ENCODE results near the gene DUSP14. TPM values are rescaled to one million over a fixed set of nuclear protein-coding genes. Genes with fewer than 3 reads are reported as not detected.
A peak's percentile ranks its signal among the peaks of the same experiment; 100 is the strongest.

Gene DUSP14
- total and polyA plus RNA-seq, 9 of the 15 experiments (the other 6 are each of a cell fraction or from before 2014, with no cell fraction given), result 20.2 to 74.0 (median 31.8) TPM

GRCh38 chr17:37523715-37524219 lies 34.1 kb downstream of the DUSP14 start:
- in situ Hi-C loops (cut with MboI), result no loop called here
- FAIRE-seq (no peak), ATAC-seq (no peak)

More at GRCh38 chr17:37523715-37524219, 34.1 kb downstream of the DUSP14 start:
- TF ChIP-seq ELK1 (CRISPR knock-in tag; IDR thresholded peaks at IDR 0.05) (no peak), THAP7 (CRISPR knock-in tag; IDR thresholded peaks at IDR 0.05) (no peak), ZNF354B (CRISPR knock-in tag; IDR thresholded peaks at IDR 0.05) (no peak), POLR3G (IDR thresholded peaks at IDR 0.05; ENCODE audit: extremely low read depth, insufficient read length, insufficient replicate concordance) (no peak), RNF219 (CRISPR knock-in tag; IDR thresholded peaks at IDR 0.05) (no peak), NCOA6 (IDR thresholded peaks at IDR 0.05) (no peak), PYGO2 (tag; IDR thresholded peaks at IDR 0.05) (no peak)
- DNase-seq (ENCODE audit: extremely low read depth in 1 of 4, low spot score in 3 of 4), result no peak
- H2AFZ ChIP-seq (ENCODE audit: low read depth, low read length), result no peak overlapping the region
- 86% methylated on average over 7 of the region's 8 CpGs for WGBS (ENCODE audit: insufficient coverage, low coverage, missing lambda C conversion rate)
- BruUV-seq (replicated peaks), result no TSS peak
- intact Hi-C loops (cut with micrococcal nuclease), result no loop called here
- H3K4me3 ChIP-seq, result no peak overlapping the region
- peaks cover 0 to 14% of the 10 kb centered on the region in 2 experiments; a peak in 4 of 5 replicates for H3K4me1 ChIP-seq (replicated peaks in 1 of 2; ENCODE audit: control insufficient read depth in 2 of 2, insufficient read depth in 2 of 2, low read length in 2 of 2)
- H3K9ac ChIP-seq (ENCODE audit: insufficient read depth in 1 of 2, low read depth in 2 of 2, low read length in 2 of 2), result peak overlapping the region in 1 of 2 experiments; percentile 50; a peak in 1 of 4 replicates
- no peaks in the 10 kb centered on the region for H4K20me1 ChIP-seq (replicated peaks; ENCODE audit: control insufficient read depth, insufficient read depth, low read length)
- no peak overlapping the region for H3K27ac ChIP-seq (ENCODE audit: extremely low read depth, low read depth, low read length)
- H3K79me2 ChIP-seq (ENCODE audit: control insufficient read depth, insufficient read depth, low read length), result no peaks in the 10 kb centered on the region
- no peaks in the 10 kb centered on the region for H3K9me1 ChIP-seq (ENCODE audit: control insufficient read depth, insufficient read depth, low read length)
- H3K4me2 ChIP-seq (ENCODE audit: insufficient read depth, low read length), result no peak overlapping the region
- ChIA-PET CTCF (ENCODE audit: low intra/inter-chr PET ratio) (no interaction called here), POLR2A (interaction anchor here (0.6 kb wide), 1 partner anchor 847 kb away, joined by 3 read pairs; no protein-coding TSS in a partner anchor)
- no peaks in the 10 kb centered on the region for H3K27me3 ChIP-seq (ENCODE audit: control insufficient read depth in 2 of 2, insufficient read depth in 2 of 2, low read length in 2 of 2)
- H3K9me3 ChIP-seq (replicated peaks; ENCODE audit: control insufficient read depth, insufficient read depth, low read depth, low read length), result no peaks in the 10 kb centered on the region
- H3K36me3 ChIP-seq (ENCODE audit: control insufficient read depth, insufficient read depth, low read length), result peaks cover 37% of the 10 kb centered on the region; the same call in 2 of the 3 replicates
